Memory B cell (primary cell): Measurements from ENCODE around the gene TTLL13.

ENCODE experiments used
- ATAC-seq: fragments of 150-1000 bp; cut with Tn5 transposase; 2 replicates; pipeline ENCODE4 v1.10.0; 2021; ENCODE audit warnings: low read depth, mild to moderate bottlenecking, moderate library complexity
- DNase-seq, 2 donors: peaks; one replicate each; pipeline ENCODE4 v3.0.0; 2022; ENCODE audit warnings: low spot score in 2 of 2
- H3K27ac Mint-ChIP-seq: one replicate; pipeline ENCODE4 v1.8.0; 2022; ENCODE audit warnings: mild to moderate bottlenecking, moderate library complexity, mixed read lengths
- H3K27me3 Mint-ChIP-seq: one replicate; pipeline ENCODE4 v1.8.0; 2022; ENCODE audit warnings: mixed read lengths
- H3K36me3 Mint-ChIP-seq: one replicate; pipeline ENCODE4 v1.8.0; 2022; ENCODE audit warnings: mild to moderate bottlenecking, mixed read lengths
- H3K4me1 Mint-ChIP-seq: one replicate; pipeline ENCODE4 v1.8.0; 2022; ENCODE audit warnings: mixed read lengths
- H3K4me3 Mint-ChIP-seq: one replicate; pipeline ENCODE4 v1.8.0; 2022; ENCODE audit warnings: mild to moderate bottlenecking, moderate library complexity, mixed read lengths
- H3K9me3 Mint-ChIP-seq: one replicate; pipeline ENCODE4 v1.8.0; 2022; ENCODE audit warnings: mixed read lengths

The TTLL13 gene

GRCh38 chr15:90225504-90226234, 23.7 kb upstream of the TTLL13 start:
- no peak for DNase-seq
- Mint-ChIP-seq H3K27ac (no peak overlapping the region), H3K27me3 (no peaks in the 10 kb centered on the region), H3K9me3 (no peaks in the 10 kb centered on the region), H3K4me1 (peaks cover 16% of the 10 kb centered on the region), H3K36me3 (peaks cover 26% of the 10 kb centered on the region), H3K4me3 (no peak overlapping the region)
- no peak for ATAC-seq

DNA sequence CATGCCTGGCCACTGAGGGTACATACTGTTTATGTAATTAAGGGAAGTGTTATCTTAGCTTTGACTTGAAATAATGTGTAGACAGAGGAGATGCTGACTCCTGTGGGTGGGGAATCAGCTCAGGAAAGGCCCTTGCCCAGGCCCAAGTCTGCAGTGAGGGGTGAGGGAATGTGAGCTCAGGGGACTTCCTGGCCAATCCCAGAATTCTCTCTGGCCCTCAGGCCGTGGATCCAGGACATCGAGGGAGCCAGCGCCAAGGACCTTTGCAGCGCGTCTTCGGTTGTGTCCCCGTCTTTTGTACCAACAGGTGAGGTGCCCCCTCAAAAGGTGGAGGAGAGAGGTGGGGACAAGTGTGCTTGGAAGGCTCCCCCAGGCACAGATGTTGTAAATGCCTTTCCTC, 22.0 kb upstream of the TTLL13 start:
- H3K36me3 Mint-ChIP-seq, result peaks cover 22% of the 10 kb centered on the region
- no peaks in the 10 kb centered on the region for H3K27me3 Mint-ChIP-seq
- peaks cover 26% of the 10 kb centered on the region for H3K4me1 Mint-ChIP-seq
- H3K4me3 Mint-ChIP-seq, result no peak overlapping the region
- DNase-seq, result no peak
- no peaks in the 10 kb centered on the region for H3K9me3 Mint-ChIP-seq
- H3K27ac Mint-ChIP-seq, result no peak overlapping the region
- no peak for ATAC-seq

DNA sequence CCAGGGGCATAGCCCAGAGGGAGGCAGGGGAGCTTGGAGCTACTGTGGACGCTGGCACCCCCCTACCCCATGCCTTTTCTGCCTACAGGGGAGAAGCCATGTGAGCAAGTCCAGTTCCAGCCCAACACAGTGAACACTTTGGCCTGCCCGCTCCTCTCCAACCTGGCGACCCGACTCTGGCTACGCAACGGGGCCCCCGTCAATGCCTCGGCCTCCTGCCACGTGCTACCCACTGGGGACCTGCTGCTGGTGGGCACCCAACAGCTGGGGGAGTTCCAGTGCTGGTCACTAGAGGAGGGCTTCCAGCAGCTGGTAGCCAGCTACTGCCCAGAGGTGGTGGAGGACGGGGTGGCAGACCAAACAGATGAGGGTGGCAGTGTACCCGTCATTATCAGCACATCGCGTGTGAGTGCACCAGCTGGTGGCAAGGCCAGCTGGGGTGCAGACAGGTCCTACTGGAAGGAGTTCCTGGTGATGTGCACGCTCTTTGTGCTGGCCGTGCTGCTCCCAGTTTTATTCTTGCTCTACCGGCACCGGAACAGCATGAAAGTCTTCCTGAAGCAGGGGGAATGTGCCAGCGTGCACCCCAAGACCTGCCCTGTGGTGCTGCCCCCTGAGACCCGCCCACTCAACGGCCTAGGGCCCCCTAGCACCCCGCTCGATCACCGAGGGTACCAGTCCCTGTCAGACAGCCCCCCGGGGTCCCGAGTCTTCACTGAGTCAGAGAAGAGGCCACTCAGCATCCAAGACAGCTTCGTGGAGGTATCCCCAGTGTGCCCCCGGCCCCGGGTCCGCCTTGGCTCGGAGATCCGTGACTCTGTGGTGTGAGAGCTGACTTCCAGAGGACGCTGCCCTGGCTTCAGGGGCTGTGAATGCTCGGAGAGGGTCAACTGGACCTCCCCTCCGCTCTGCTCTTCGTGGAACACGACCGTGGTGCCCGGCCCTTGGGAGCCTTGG, 21.3 kb upstream of the TTLL13 start:
- no peaks in the 10 kb centered on the region for H3K9me3 Mint-ChIP-seq
- no peak for ATAC-seq
- H3K27ac Mint-ChIP-seq, result peak overlapping the region; percentile 20
- H3K4me3 Mint-ChIP-seq, result no peak overlapping the region
- DNase-seq, result no peak
- peaks cover 22% of the 10 kb centered on the region for H3K36me3 Mint-ChIP-seq
- H3K4me1 Mint-ChIP-seq, result peaks cover 31% of the 10 kb centered on the region
- no peaks in the 10 kb centered on the region for H3K27me3 Mint-ChIP-seq

- Mint-ChIP-seq H3K36me3 (peaks cover 18% of the 10 kb centered on the region), H3K4me3 (no peak overlapping the region), H3K4me1 (peaks cover 31% of the 10 kb centered on the region), H3K9me3 (no peaks in the 10 kb centered on the region), H3K27me3 (no peaks in the 10 kb centered on the region), H3K27ac (peak overlapping the region; percentile 95)
- ATAC-seq (no peak), DNase-seq (no peak)
Observed at GRCh38 chr15:90228960-90229359, 20.4 kb upstream of the TTLL13 start.

DNA sequence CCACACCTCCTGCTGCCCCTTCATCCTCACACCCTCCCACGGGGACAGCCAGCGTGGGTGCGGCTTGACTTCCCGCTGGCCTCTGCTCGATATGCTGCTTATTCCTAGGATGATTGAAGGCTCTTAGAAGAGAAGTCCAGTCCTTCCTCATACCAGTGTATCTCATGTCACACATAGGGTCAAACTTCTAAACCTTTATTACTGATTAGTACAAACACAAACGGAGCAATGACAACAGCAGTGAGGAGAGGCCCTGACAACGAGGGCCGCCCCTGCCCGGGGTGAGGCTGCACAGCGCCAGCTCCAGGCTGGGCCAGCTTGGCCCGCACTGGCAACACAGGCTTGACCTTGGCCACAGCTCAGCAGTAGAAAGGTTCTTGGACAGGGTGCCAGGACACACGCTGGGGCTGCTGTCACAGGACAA, 19.3 kb upstream of the TTLL13 start:
- ATAC-seq (no peak), DNase-seq (no peak)
- Mint-ChIP-seq H3K4me1 (peaks cover 37% of the 10 kb centered on the region), H3K4me3 (no peak overlapping the region), H3K36me3 (peaks cover 11% of the 10 kb centered on the region), H3K27me3 (no peaks in the 10 kb centered on the region), H3K9me3 (no peaks in the 10 kb centered on the region), H3K27ac (peak overlapping the region; percentile 95)

DNA sequence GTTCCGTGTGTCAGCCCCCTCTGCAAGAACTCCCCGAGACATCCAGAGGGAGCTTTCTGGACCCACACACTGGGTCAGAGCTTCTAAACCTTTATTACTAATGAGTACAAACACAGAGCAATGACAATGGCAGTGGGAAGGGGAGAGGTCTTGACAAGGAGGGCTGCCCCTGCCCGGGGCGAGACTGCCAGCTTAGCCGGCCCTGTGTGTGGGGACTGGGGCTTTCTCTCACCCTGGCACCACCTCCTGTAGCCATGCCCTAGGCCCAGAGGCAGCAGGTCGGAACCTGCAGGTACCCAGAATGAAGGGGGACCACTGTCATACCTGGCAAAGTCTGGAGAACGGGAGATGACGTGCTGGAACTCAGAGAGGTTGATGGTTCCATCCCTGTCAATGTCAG, 18.7 kb upstream of the TTLL13 start:
- Mint-ChIP-seq H3K36me3 (peaks cover 11% of the 10 kb centered on the region), H3K4me1 (peaks cover 38% of the 10 kb centered on the region)

GRCh38 chr15:90231028-90232017, 18.0 kb upstream of the TTLL13 start:
- DNase-seq (peak; percentile 65 to 69), ATAC-seq (peak; percentile 63)
- Mint-ChIP-seq H3K9me3 (no peaks in the 10 kb centered on the region), H3K36me3 (peaks cover 6% of the 10 kb centered on the region), H3K27me3 (no peaks in the 10 kb centered on the region), H3K4me3 (peak overlapping the region; percentile 89), H3K27ac (peak overlapping the region; percentile 95), H3K4me1 (peaks cover 38% of the 10 kb centered on the region)

More for the DNA sequence above, 18.7 kb upstream of the TTLL13 start:
- ATAC-seq (no peak), DNase-seq (no peak)
- Mint-ChIP-seq H3K4me3 (peak overlapping the region; percentile 89), H3K27ac (peak overlapping the region; percentile 95), H3K9me3 (no peaks in the 10 kb centered on the region), H3K27me3 (no peaks in the 10 kb centered on the region)

DNA sequence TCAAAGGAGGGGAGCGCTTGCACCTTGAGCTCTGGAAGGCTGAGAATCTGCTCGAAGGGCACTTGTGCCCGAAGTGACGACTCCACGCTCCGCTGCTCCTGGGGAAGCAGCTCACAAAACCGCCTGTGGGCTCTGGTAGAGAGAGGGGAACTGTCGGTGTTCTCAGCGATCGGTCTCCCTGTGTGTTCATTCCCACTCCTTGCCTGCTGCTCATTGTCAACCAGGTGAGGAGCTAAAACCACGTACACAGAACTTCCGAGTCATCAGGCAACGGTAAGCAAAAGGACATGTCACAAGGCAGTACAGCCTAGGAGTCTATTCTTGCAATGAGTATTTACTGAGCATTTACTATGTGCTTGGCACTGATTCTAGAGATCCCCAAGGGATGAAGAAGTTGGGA, 17.2 kb upstream of the TTLL13 start:
- H3K27ac Mint-ChIP-seq, result peak overlapping the region; percentile 95
- peaks cover 10% of the 10 kb centered on the region for H3K36me3 Mint-ChIP-seq
- ATAC-seq (no peak), DNase-seq (no peak)
- peaks cover 38% of the 10 kb centered on the region for H3K4me1 Mint-ChIP-seq
- H3K27me3 Mint-ChIP-seq, result no peaks in the 10 kb centered on the region
- H3K4me3 Mint-ChIP-seq, result peak overlapping the region; percentile 89
- no peaks in the 10 kb centered on the region for H3K9me3 Mint-ChIP-seq

DNA sequence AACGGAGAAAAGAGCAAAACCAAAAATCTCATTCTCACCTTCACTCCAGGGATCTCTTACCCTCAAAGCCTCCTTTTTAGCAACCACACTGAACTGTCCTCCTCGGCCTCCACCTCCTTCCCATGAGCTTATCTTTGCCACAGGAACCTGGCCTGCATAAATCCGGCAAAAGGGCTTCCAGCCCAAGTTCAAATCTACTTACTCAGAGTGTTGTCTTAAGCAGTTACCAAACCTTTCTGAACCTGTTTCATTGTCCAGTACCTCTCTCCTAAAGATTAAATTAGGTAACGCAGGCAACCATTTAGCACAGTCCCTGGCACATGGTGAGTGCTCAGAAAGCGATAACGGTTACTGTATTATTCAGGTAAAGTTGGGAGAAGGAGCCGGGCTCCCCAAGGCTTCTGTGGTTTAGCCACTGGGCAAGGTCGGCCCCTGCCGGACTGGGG, 16.4 kb upstream of the TTLL13 start:
- DNase-seq (no peak), ATAC-seq (no peak)
- Mint-ChIP-seq H3K27me3 (no peaks in the 10 kb centered on the region), H3K27ac (peak overlapping the region; percentile 95), H3K9me3 (no peaks in the 10 kb centered on the region), H3K4me3 (peak overlapping the region; percentile 89), H3K4me1 (peaks cover 38% of the 10 kb centered on the region), H3K36me3 (peaks cover 10% of the 10 kb centered on the region)

- Mint-ChIP-seq H3K9me3 (no peaks in the 10 kb centered on the region), H3K4me3 (peak within 1 kb of the TSS; percentile 89), H3K27me3 (no peaks in the 10 kb centered on the region), H3K36me3 (peaks cover 13% of the 10 kb centered on the region), H3K27ac (peak within 1 kb of the TSS; percentile 95), H3K4me1 (peaks cover 38% of the 10 kb centered on the region)
- ATAC-seq (peak; percentile 73), DNase-seq (peak; percentile 91 to 94)
Observed at GRCh38 chr15:90233387-90234095, 15.8 kb upstream of the TTLL13 start, which contains the start of gene CIB1. Gene CIB1 (minus strand): TSS chr15:90233941. CDS start chr15:90233885, 56 bp downstream.

DNA sequence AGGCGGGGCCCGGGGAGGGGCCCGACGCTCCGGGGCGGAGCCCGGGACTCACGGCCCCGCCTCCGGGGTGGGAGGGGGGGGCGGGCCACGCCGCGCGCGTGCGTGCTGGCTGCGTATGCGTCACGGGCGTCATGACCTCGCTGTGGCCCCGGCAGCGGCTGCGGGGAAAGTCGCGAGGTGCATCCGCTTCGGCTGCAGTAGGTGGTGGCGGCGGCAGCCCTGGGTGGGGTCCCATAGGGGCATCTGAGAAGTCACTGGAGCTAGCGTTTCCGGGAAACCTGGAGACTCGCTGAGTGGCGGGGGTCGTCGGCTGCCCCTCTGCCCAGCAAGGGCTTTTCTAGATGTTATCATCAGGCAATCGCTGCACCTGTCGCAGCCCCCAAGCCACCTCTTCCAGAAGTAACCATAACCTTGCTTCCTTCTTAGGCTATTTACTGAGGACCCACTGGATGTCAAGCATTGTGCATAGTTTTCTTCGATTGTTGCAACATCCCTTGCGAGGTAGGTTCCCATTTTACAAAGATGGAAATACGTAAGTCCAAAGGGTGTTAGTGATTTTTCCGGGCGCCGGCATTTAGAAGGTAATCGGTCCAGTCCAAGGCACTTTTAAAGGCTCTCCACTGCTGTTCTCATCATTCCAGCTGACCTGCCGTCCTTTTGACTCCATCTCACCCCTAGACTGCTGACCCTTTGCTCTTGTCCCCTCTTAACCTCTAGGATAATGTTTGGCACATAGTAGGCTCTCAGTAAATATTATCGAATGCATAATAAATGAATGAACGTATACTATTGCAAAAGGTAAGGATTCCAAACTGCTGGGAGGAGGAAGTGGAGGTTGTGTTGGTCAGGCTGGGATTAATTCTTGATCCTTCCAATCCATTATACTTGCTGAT, 15.0 kb upstream of the TTLL13 start, which contains the start of gene GDPGP1:
TSS of gene GDPGP1 (plus strand) at position 114 of the 893 bp plus-strand sequence. CDS start 6,700 bp downstream, outside the sequence.
- peaks cover 34% of the 10 kb centered on the region for H3K4me1 Mint-ChIP-seq
- ATAC-seq (peak; percentile 62), DNase-seq (no peak)
- peak within 1 kb of the TSS; percentile 89 for H3K4me3 Mint-ChIP-seq
- peaks cover 14% of the 10 kb centered on the region for H3K36me3 Mint-ChIP-seq
- peak within 1 kb of the TSS; percentile 95 for H3K27ac Mint-ChIP-seq
- H3K27me3 Mint-ChIP-seq, result no peaks in the 10 kb centered on the region
- no peaks in the 10 kb centered on the region for H3K9me3 Mint-ChIP-seq

GRCh38 chr15:90239371-90239770, 10.0 kb upstream of the TTLL13 start:
- Mint-ChIP-seq H3K27me3 (no peaks in the 10 kb centered on the region), H3K27ac (no peak overlapping the region), H3K4me1 (peaks cover 9% of the 10 kb centered on the region), H3K9me3 (no peaks in the 10 kb centered on the region), H3K36me3 (peaks cover 13% of the 10 kb centered on the region), H3K4me3 (no peak overlapping the region)
- DNase-seq, result no peak
- ATAC-seq, result no peak
